Dendritic cell treated with granulocyte-macrophage colony-stimulating factor and Interleukin-4, amounts not matched to agents 40 ng/mL and 50 ng/mL, for 4 days (primary cell): ENCODE results near the gene PMIS2.
"Not testable (repeated sequence)": the region's sequence is repeated elsewhere in the genome, so short reads cannot be mapped to it uniquely, and the experiment has no call there.

Experiments used
- H3K27ac Mint-ChIP-seq: one replicate; pipeline ENCODE4 v1.8.0; 2022; ENCODE audit warnings: mild to moderate bottlenecking, mixed read lengths
- H3K27me3 Mint-ChIP-seq: one replicate; pipeline ENCODE4 v1.8.0; 2022; ENCODE audit warnings: mild to moderate bottlenecking, mixed read lengths
- H3K36me3 Mint-ChIP-seq: one replicate; pipeline ENCODE4 v1.8.0; 2022; ENCODE audit warnings: low read depth, mixed read lengths
- H3K4me1 Mint-ChIP-seq: one replicate; pipeline ENCODE4 v1.8.0; 2022; ENCODE audit warnings: low read depth, mixed read lengths
- H3K4me3 Mint-ChIP-seq: one replicate; pipeline ENCODE4 v1.8.0; 2022; ENCODE audit warnings: mild to moderate bottlenecking, moderate library complexity, mixed read lengths
- H3K9me3 Mint-ChIP-seq: one replicate; pipeline ENCODE4 v1.8.0; 2022; ENCODE audit warnings: mixed read lengths
- intact Hi-C: fragments of 100-400 bp; cut with micrococcal nuclease; formaldehyde crosslinking; loops from one replicate; pipeline ENCODE4 v1.15.0; 2022

Gene PMIS2

DNA sequence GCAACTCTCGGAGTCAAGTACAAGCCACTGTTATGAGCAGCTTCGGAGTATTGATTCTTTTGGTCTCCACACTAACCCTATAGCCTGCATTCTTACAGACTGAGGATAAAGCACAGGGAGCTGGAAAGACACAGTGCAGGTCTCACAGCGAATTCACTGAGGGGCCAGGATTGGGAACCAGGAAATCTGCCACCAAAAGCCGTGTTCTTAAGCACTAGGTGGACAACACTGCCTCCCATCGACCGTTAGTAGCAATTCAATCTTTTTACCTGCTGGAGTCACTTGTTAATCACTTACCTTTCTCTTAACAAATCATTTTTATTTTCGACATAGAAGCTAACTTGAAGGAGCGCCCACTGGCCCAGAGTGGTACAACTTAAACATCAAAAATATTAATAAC lies 6.3 kb downstream of the PMIS2 start:
- intact Hi-C loops, result loop anchor here (1.0 to 5.0 kb wide), 2 partner anchors 82 to 240 kb away; no protein-coding TSS in a partner anchor
- no peak overlapping the region for H3K4me3 Mint-ChIP-seq
- H3K4me1 Mint-ChIP-seq, result peaks cover 6% of the 10 kb centered on the region
- peaks cover 9% of the 10 kb centered on the region for H3K27me3 Mint-ChIP-seq
- no peaks in the 10 kb centered on the region for H3K36me3 Mint-ChIP-seq
- no peak overlapping the region for H3K27ac Mint-ChIP-seq
- no peaks in the 10 kb centered on the region for H3K9me3 Mint-ChIP-seq

- intact Hi-C loops, H3K4me3 Mint-ChIP-seq, H3K36me3 Mint-ChIP-seq: not testable (repeated sequence)
Measured at GRCh38 chr19:35595026-35595425, 9.1 kb downstream of the PMIS2 start.

DNA sequence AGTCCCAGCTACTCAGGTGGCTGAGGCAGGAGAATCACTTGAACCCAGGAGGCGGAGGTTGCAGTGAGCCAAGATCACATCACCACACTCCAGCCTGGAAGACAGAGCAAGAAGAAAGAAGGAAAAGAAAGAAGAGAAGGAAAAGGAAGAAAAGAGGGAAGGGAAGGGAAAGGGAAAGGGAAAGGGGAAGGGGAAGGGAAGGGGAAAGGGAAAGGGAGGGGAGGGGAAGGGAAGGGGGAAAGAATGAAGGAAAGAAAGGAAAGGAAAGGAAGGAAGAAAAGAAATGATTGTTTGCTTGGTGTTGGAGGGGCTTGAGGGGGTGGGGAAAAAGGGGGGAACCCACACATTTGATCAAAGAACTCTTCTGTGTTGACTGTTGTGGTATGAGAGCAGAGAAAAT lies 10.0 kb downstream of the PMIS2 start:
- no peak overlapping the region for H3K27ac Mint-ChIP-seq
- no peaks in the 10 kb centered on the region for H3K9me3 Mint-ChIP-seq
- no peaks in the 10 kb centered on the region for H3K36me3 Mint-ChIP-seq
- H3K4me1 Mint-ChIP-seq, result peaks cover 6% of the 10 kb centered on the region
- H3K27me3 Mint-ChIP-seq, result peaks cover 25% of the 10 kb centered on the region
- H3K4me3 Mint-ChIP-seq, result no peak overlapping the region
- intact Hi-C loops, result no loop called here

More at GRCh38 chr19:35595026-35595425, 9.1 kb downstream of the PMIS2 start:
- not testable (repeated sequence) for H3K4me1 Mint-ChIP-seq, H3K9me3 Mint-ChIP-seq, H3K27ac Mint-ChIP-seq
- H3K27me3 Mint-ChIP-seq, result peaks cover 21% of the 10 kb centered on the region

DNA sequence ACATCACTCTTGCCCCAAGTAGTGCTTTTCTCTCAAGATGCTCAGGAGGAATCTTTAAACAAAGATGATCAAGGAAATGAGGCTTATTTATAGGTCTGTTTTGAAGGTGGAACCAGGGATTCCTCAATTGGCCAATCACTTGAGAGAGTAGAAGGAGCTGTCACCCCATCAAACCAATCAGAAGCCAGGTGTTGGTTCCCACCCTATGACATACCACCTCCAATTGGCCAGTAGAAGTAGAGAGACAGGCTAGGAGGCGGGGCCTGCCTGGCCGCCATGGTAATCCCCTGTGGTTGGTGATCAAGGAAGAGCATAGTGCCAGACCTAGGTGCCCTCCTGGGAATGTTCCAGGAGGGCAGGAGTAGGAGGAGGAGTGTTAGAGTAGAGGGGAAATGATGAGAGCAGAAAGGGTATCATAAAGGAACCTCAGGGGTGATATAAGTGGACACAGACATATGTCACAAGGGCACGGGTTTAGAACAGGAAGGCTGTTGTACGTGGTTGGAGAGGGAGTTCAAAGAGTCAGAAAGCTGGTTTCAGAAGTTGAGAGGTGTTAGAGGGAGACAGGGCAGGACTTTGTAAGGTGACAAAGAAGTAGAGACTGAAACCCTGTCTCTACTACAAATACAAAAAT lies 10.5 kb downstream of the PMIS2 start:
- H3K27me3 Mint-ChIP-seq, result peaks cover 25% of the 10 kb centered on the region
- H3K9me3 Mint-ChIP-seq, result no peaks in the 10 kb centered on the region
- H3K27ac Mint-ChIP-seq, result no peak overlapping the region
- intact Hi-C loops, result no loop called here
- peaks cover 6% of the 10 kb centered on the region for H3K4me1 Mint-ChIP-seq
- no peak overlapping the region for H3K4me3 Mint-ChIP-seq
- H3K36me3 Mint-ChIP-seq, result no peaks in the 10 kb centered on the region

- intact Hi-C loops, result no loop called here
- no peaks in the 10 kb centered on the region for H3K4me1 Mint-ChIP-seq
- no peak overlapping the region for H3K4me3 Mint-ChIP-seq
- no peaks in the 10 kb centered on the region for H3K9me3 Mint-ChIP-seq
- H3K27ac Mint-ChIP-seq, result no peak overlapping the region
- H3K27me3 Mint-ChIP-seq, result peaks cover 18% of the 10 kb centered on the region
- no peaks in the 10 kb centered on the region for H3K36me3 Mint-ChIP-seq
Measured at GRCh38 chr19:35601971-35602370, 16.0 kb downstream of the PMIS2 start.

DNA sequence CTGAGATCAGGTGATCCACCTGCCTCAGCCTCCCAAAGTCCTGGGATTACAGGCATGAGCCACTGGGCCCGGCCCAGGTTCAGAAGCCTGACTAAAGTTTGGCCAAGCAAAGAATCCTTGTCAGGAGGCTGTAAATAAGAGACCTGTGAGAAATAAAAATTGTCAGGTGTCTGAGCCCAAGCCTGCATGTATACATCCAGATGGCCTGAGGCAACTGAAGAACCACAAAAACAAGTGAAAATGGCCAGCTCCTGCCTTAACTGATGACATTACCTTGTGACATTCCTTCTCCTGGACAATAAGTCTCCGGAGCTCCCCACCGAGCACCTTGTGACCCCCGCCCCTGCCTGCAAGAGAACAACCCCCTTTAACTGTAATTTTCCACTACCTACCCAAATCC lies 18.5 kb downstream of the PMIS2 start:
- Mint-ChIP-seq H3K27me3 (peaks cover 16% of the 10 kb centered on the region), H3K9me3 (peaks cover 12% of the 10 kb centered on the region)
- H3K27ac Mint-ChIP-seq, intact Hi-C loops, H3K36me3 Mint-ChIP-seq, H3K4me3 Mint-ChIP-seq, H3K4me1 Mint-ChIP-seq: not testable (repeated sequence)

- H3K4me3 Mint-ChIP-seq, result not testable (repeated sequence)
Measured at GRCh38 chr19:35607170-35607569, 21.2 kb downstream of the PMIS2 start.

DNA sequence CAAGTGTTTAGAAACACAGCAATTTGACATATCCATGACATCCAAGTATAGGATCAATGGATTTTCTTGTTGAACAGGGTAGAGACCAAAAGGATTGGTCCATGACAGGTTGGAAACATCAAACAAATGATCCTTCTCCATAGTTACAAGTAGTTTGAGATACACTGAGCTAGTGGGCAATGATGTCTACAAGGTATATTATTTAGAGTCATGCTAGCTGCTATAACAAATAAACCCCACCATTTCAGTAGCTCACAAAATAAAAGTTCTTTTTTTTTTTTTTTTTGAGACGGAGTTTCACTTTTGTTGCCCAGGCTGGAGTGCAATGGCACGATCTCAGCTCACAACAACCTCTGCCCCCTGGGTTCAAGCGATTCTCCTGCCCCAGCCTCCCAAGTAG lies 21.7 kb downstream of the PMIS2 start:
- H3K4me1 Mint-ChIP-seq, result peaks cover 29% of the 10 kb centered on the region
- H3K4me3 Mint-ChIP-seq, result no peak overlapping the region
- H3K9me3 Mint-ChIP-seq, result peaks cover 12% of the 10 kb centered on the region
- no peak overlapping the region for H3K27ac Mint-ChIP-seq
- intact Hi-C loops, result no loop called here
- peaks cover 7% of the 10 kb centered on the region for H3K36me3 Mint-ChIP-seq
- peaks cover 4% of the 10 kb centered on the region for H3K27me3 Mint-ChIP-seq

More at GRCh38 chr19:35607170-35607569, 21.2 kb downstream of the PMIS2 start:
- H3K27ac Mint-ChIP-seq, intact Hi-C loops, H3K36me3 Mint-ChIP-seq, H3K27me3 Mint-ChIP-seq: not testable (repeated sequence)
- peaks cover 24% of the 10 kb centered on the region for H3K4me1 Mint-ChIP-seq
- H3K9me3 Mint-ChIP-seq, result peaks cover 12% of the 10 kb centered on the region

- Mint-ChIP-seq H3K4me3 (no peak overlapping the region), H3K27me3 (peaks cover 4% of the 10 kb centered on the region), H3K27ac (peak overlapping the region; percentile 87), H3K4me1 (peaks cover 35% of the 10 kb centered on the region), H3K36me3 (peaks cover 7% of the 10 kb centered on the region), H3K9me3 (peaks cover 12% of the 10 kb centered on the region)
- intact Hi-C loops, result no loop called here
Measured at GRCh38 chr19:35608251-35608650, 22.3 kb downstream of the PMIS2 start.

DNA sequence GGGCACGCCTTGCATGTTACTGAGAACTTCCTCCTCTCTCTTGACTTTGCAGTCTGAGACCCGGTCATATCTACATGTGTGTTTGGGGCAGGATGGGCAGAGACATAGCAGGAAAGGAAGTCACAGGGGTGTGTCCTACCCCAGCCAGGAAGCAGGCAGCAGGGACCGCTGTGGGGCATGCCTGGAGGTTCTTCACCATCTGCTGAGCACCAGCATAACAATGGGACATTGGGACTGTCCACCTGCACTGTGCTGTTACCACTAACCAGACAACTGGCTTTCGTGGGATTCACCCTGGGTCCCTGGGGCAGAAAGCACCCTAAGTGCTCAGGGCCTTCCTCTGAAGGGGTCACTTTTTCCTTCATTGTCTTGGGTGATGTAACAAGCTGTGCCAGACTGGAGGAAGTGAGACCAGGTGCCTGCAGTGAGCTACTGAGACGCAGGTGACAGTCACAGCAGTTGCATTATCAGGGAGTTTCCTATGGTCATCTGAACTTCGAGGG lies 23.9 kb downstream of the PMIS2 start:
- intact Hi-C loops, result no loop called here
- Mint-ChIP-seq H3K27me3 (peaks cover 4% of the 10 kb centered on the region), H3K36me3 (peaks cover 10% of the 10 kb centered on the region), H3K4me3 (no peak overlapping the region), H3K9me3 (peaks cover 12% of the 10 kb centered on the region), H3K27ac (peak overlapping the region; percentile 87), H3K4me1 (peaks cover 35% of the 10 kb centered on the region)

GRCh38 chr19:35612224-35612558 lies 26.2 kb downstream of the PMIS2 start:
- H3K9me3 Mint-ChIP-seq, result peaks cover 12% of the 10 kb centered on the region
- H3K4me3 Mint-ChIP-seq, result peak overlapping the region; percentile 80
- peak overlapping the region; percentile 87 for H3K27ac Mint-ChIP-seq
- intact Hi-C loops, result loop anchor here (2.0 kb wide), 1 partner anchor 17 kb away; the partner anchor contains the start of gene RBM42
- H3K27me3 Mint-ChIP-seq, result peaks cover 4% of the 10 kb centered on the region
- H3K4me1 Mint-ChIP-seq, result peaks cover 35% of the 10 kb centered on the region
- peaks cover 29% of the 10 kb centered on the region for H3K36me3 Mint-ChIP-seq

GRCh38 chr19:35612559-35613321 lies 26.8 kb downstream of the PMIS2 start, which contains the start of gene HAUS5:
Gene HAUS5, plus strand, starts transcription at chr19:35612735. Its CDS starts 60 bp downstream, at chr19:35612795.
- Mint-ChIP-seq H3K36me3 (peaks cover 35% of the 10 kb centered on the region), H3K27me3 (peaks cover 4% of the 10 kb centered on the region), H3K4me3 (peak within 1 kb of the TSS; percentile 80), H3K9me3 (peaks cover 12% of the 10 kb centered on the region), H3K4me1 (peaks cover 35% of the 10 kb centered on the region), H3K27ac (peak within 1 kb of the TSS; percentile 87)
- intact Hi-C loops, result loop anchor here (2.0 kb wide), 1 partner anchor 16 kb away; the partner anchor contains the start of gene RBM42

DNA sequence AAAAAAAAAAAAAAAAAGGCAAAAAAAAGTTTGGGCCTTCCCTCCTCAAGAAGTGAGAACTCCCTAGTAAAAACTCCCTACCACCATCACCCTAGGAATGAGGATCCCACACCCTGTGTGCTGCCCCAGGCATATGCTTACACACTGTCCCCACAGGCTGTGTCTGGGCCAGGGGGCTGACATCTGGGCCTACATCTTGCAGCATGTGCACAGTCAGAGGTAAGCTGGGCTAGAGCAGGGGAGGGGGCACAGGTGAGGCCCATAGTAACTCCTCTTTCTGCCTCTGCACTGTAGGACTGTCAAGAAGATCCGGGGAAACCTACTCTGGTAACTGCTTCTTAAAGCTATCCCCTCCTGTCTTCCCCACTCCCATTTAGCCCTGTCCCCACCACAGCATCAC lies 27.6 kb downstream of the PMIS2 start:
- H3K9me3 Mint-ChIP-seq, result peaks cover 5% of the 10 kb centered on the region
- H3K36me3 Mint-ChIP-seq, result peaks cover 38% of the 10 kb centered on the region
- peak overlapping the region; percentile 80 for H3K4me3 Mint-ChIP-seq
- intact Hi-C loops, result loop anchor here (2.0 kb wide), 1 partner anchor 15 kb away; the partner anchor contains the start of gene RBM42
- peaks cover 31% of the 10 kb centered on the region for H3K4me1 Mint-ChIP-seq
- H3K27me3 Mint-ChIP-seq, result peaks cover 2% of the 10 kb centered on the region
- peak overlapping the region; percentile 87 for H3K27ac Mint-ChIP-seq

GRCh38 chr19:35615036-35615435 lies 29.1 kb downstream of the PMIS2 start:
- no peaks in the 10 kb centered on the region for H3K27me3 Mint-ChIP-seq
- intact Hi-C loops, result no loop called here
- no peak overlapping the region for H3K4me3 Mint-ChIP-seq
- H3K4me1 Mint-ChIP-seq, result peaks cover 20% of the 10 kb centered on the region
- no peak overlapping the region for H3K27ac Mint-ChIP-seq
- H3K9me3 Mint-ChIP-seq, result no peaks in the 10 kb centered on the region
- H3K36me3 Mint-ChIP-seq, result peaks cover 50% of the 10 kb centered on the region
